ENCODE data around the gene NLRP4. TPM values are rescaled to one million over a fixed set of nuclear protein-coding genes. Genes with fewer than 3 reads are reported as not detected.

The NLRP4 gene
- total and polyA plus RNA-seq, 2 of the 8 experiments (the other 6 are each of a cell fraction or from before 2014, with no cell fraction given): not detected

DNA sequence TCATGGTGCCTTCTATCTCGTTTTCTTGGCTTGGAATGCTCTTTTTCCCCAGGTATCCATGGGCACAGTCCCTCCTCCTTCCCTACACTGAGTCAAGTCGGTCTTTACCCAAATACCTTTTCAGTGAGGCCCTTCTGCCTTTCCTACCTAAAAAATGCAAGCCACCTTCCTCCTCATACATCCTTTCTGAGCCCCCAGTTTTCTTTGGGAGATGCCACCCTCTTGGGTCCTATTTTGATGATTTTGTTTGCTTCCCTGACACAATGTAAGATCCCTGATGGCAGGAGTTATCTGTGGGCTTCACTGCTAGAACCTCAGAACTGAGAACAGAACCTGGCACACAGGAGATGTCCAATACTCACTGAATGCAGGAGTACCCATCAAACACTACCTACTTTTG is 73.5 kb downstream of the NLRP4 start:
- Histone ChIP-seq H2BK5ac (ENCODE audit: low read depth, low read length) (no peak overlapping the region), H3K23ac (ENCODE audit: insufficient read length) (no peak overlapping the region), H3K23me2 (ENCODE audit: low read depth, low read length) (no peaks in the 10 kb centered on the region), H4K20me1 (replicated peaks in 1 of 2; ENCODE audit: control insufficient read depth in 1 of 2, insufficient read depth in 2 of 2, low read length in 2 of 2) (no peaks in the 10 kb centered on the region), H3K27me3 (replicated peaks in 1 of 4; ENCODE audit: control insufficient read depth in 3 of 4, extremely low read depth in 1 of 4, insufficient read depth in 3 of 4, low read length in 3 of 4) (no peaks in the 10 kb centered on the region), H2AFZ (ENCODE audit: low read length) (no peak overlapping the region), H3K9ac (replicated peaks in 1 of 4; ENCODE audit: extremely low read depth in 1 of 4, low read depth in 3 of 4, low read length in 3 of 4) (no peak overlapping the region), H3K9me3 (ENCODE audit: insufficient read depth in 2 of 2, low read depth in 1 of 2, low read length in 1 of 2) (peaks cover 79 to 85% of the 10 kb centered on the region in 2 experiments), H2BK12ac (ENCODE audit: low read depth, low read length) (no peak overlapping the region), H3K4ac (replicated peaks; ENCODE audit: insufficient read length, low read depth, low read length) (no peak overlapping the region), H3K4me1 (replicated peaks in 1 of 4; ENCODE audit: control insufficient read depth in 3 of 4, insufficient read depth in 4 of 4, low read length in 3 of 4) (no peaks in the 10 kb centered on the region), H4K8ac (ENCODE audit: extremely low read depth, insufficient read depth, low read length) (no peak overlapping the region), H3K27ac (ENCODE audit: low read depth, low read length) (no peak overlapping the region), H3K4me3 (ENCODE audit: extremely low read depth in 1 of 4, insufficient read depth in 2 of 4, low read depth in 3 of 4, low read length in 4 of 4) (no peak overlapping the region), H3K18ac (ENCODE audit: extremely low read depth, low read length) (no peak overlapping the region), H3K56ac (replicated peaks; ENCODE audit: insufficient read length, low read depth, low read length) (no peak overlapping the region), H2BK20ac (ENCODE audit: low read length) (no peak overlapping the region), H2BK15ac (ENCODE audit: low read length) (no peak overlapping the region), H3K79me2 (ENCODE audit: control insufficient read depth in 1 of 2, insufficient read depth in 2 of 2, low read length in 2 of 2) (no peaks in the 10 kb centered on the region), H3K14ac (ENCODE audit: insufficient read length) (no peak overlapping the region), H2BK120ac (replicated peaks; ENCODE audit: low read depth, low read length) (no peak overlapping the region), H4K91ac (replicated peaks; ENCODE audit: insufficient read length, low read length) (no peak overlapping the region), H3K79me1 (ENCODE audit: low read depth, low read length) (no peaks in the 10 kb centered on the region), H4K5ac (ENCODE audit: insufficient read length, low read depth, low read length) (no peak overlapping the region), H2AK5ac (ENCODE audit: low read depth, low read length) (no peak overlapping the region), H3K36me3 (ENCODE audit: control insufficient read depth in 2 of 4, insufficient read depth in 4 of 4, low read length in 3 of 4) (no peaks in the 10 kb centered on the region), H3K4me2 (ENCODE audit: insufficient read depth in 1 of 2, low read depth in 2 of 2, low read length in 2 of 2) (no peak overlapping the region)
- FAIRE-seq (no peak), DNase-seq (ENCODE audit: low read depth in 1 of 2, low spot score in 2 of 2) (no peak)
- WGBS, 2 experiments (ENCODE audit: extremely low coverage in 1 of 2, insufficient coverage in 1 of 2, insufficient read length in 1 of 2, insufficient replicate concordance in 2 of 2, low coverage in 1 of 2, low lambda C conversion rate in 2 of 2, missing lambda C conversion rate in 1 of 2): 59% methylated on average over 2 of the region's 2 CpGs; no CpG with 5 or more reads in 1 of the 2 experiments
- ChIA-PET CTCF (ENCODE audit: partially characterized antibody) (no interaction called here), POLR2A (ENCODE audit: partially characterized antibody) (interaction anchor here (0.7 kb wide), 1 partner anchor 944 kb away, joined by 3 read pairs; no protein-coding TSS in a partner anchor)
- TF ChIP-seq TBP (IDR thresholded peaks at IDR 0.05; ENCODE audit: low read depth, low read length) (no peak), NANOG (IDR thresholded peaks at IDR 0.05; ENCODE audit: insufficient read depth, low read depth, low read length, poor library complexity, severe bottlenecking) (no peak), POLR2A (IDR thresholded peaks at IDR 0.05; ENCODE audit: control extremely low read depth in 1 of 2, low read depth in 2 of 2, low read length in 2 of 2) (no peak), TEAD4 (IDR thresholded peaks at IDR 0.05; ENCODE audit: low read depth, low read length) (no peak), TAF7 (optimal IDR thresholded peaks at IDR 0.05; ENCODE audit: borderline replicate concordance, low read depth, low read length) (no peak), CHD1 (IDR thresholded peaks at IDR 0.05; ENCODE audit: low read depth, low read length) (no peak), RNF2 (IDR thresholded peaks at IDR 0.05; ENCODE audit: borderline replicate concordance, low read depth, low read length, missing control alignments, poor library complexity, severe bottlenecking) (no peak), POLR2AphosphoS5 (IDR thresholded peaks at IDR 0.05; ENCODE audit: low read depth, low read length) (no peak), KDM1A (IDR thresholded peaks at IDR 0.05; ENCODE audit: borderline replicate concordance, low read length) (no peak)
- TF ChIP-seq, protein P1, sequence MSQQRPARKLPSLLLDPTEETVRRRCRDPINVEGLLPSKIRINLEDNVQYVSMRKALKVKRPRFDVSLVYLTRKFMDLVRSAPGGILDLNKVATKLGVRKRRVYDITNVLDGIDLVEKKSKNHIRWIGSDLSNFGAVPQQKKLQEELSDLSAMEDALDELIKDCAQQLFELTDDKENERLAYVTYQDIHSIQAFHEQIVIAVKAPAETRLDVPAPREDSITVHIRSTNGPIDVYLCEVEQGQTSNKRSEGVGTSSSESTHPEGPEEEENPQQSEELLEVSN (IDR thresholded peaks at IDR 0.05): no peak
- TF ChIP-seq, protein P2, sequence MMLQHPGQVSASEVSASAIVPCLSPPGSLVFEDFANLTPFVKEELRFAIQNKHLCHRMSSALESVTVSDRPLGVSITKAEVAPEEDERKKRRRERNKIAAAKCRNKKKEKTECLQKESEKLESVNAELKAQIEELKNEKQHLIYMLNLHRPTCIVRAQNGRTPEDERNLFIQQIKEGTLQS (IDR thresholded peaks at IDR 0.05; ENCODE audit: insufficient read depth, low read depth, low read length): no peak
- TF ChIP-seq, protein P3, sequence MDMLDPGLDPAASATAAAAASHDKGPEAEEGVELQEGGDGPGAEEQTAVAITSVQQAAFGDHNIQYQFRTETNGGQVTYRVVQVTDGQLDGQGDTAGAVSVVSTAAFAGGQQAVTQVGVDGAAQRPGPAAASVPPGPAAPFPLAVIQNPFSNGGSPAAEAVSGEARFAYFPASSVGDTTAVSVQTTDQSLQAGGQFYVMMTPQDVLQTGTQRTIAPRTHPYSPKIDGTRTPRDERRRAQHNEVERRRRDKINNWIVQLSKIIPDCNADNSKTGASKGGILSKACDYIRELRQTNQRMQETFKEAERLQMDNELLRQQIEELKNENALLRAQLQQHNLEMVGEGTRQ (IDR thresholded peaks at IDR 0.05; ENCODE audit: low read length): no peak

All from H1 (cell line).